ENCODE results near the gene SPTB.

The SPTB gene

DNA sequence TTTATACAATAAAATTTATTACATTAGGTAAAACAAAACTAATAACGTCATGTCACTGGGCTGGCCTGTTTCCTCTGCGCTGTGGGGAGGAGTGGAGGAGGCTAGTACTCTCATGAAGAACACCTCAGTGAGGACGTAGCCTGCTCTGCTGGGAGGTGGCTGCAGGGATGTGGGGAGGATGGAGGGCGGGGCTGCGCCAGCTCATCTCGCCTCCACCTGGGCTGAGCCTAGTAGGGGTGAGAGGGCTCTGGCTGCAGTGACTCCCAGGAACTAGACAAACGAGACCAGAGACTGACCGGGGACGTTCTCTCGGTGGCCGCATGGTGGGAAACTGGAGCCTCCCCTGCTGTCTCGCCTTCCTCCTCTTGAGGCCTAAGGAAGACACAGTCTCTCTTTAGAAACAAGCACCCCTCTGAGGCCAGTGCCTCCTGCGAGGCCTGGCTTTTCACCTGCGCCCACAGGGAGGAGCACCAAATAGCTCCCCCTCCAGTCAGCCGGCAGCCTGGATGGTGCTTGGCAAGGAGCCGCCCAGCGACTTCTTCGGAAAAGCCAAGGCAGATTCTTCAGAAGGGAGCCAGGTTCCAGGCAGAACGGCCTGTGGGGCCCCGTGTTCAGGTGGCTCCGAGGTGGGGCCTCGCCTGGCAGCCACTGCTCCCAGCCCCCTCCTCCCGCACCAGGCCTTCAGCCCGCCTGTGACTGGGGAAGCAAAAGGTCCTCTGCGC, 113.1 kb downstream of the SPTB start:
- H3K27me3 Mint-ChIP-seq (ENCODE audit: low read depth), result peaks cover 4% of the 10 kb centered on the region
- H3K27ac Mint-ChIP-seq, result no peak overlapping the region
- TF ChIP-seq, protein P1, sequence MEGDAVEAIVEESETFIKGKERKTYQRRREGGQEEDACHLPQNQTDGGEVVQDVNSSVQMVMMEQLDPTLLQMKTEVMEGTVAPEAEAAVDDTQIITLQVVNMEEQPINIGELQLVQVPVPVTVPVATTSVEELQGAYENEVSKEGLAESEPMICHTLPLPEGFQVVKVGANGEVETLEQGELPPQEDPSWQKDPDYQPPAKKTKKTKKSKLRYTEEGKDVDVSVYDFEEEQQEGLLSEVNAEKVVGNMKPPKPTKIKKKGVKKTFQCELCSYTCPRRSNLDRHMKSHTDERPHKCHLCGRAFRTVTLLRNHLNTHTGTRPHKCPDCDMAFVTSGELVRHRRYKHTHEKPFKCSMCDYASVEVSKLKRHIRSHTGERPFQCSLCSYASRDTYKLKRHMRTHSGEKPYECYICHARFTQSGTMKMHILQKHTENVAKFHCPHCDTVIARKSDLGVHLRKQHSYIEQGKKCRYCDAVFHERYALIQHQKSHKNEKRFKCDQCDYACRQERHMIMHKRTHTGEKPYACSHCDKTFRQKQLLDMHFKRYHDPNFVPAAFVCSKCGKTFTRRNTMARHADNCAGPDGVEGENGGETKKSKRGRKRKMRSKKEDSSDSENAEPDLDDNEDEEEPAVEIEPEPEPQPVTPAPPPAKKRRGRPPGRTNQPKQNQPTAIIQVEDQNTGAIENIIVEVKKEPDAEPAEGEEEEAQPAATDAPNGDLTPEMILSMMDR (IDR thresholded peaks at IDR 0.05; ENCODE audit: unreplicated experiment in 3 of 3), result no peak
- H3K4me3 Mint-ChIP-seq, result no peak overlapping the region
- H3K4me1 Mint-ChIP-seq, result peaks cover 44% of the 10 kb centered on the region
- no peaks in the 10 kb centered on the region for H3K36me3 Mint-ChIP-seq (ENCODE audit: low read depth)
- no peaks in the 10 kb centered on the region for H3K9me3 Mint-ChIP-seq

DNA sequence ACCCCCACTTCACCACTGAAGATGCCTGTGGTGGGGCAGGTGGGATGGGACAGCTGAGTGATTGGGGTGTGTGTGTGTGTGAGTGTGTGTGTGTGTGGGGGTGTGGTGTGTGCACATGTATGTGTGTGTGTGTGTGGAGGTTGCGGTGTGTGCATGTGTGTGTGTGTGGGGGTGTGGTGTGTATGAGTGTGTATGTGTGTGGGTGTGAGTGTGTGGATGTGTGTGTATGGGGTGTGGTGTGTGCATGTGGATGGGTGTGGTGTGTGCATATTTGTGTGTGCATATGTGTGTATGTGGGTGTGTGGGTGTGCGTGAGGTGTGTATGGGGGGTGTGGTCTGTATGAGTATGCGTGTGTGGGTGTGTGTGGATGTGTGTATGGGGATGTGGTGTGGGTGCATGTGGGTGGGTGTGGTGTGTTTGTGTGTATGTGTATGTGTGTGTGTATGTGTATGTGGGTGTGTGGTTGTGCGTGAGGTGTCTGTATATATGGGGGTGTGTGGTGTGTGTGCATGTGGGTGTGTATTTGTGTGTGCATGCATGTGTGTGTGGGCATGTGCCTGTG, 113.9 kb downstream of the SPTB start:
- Mint-ChIP-seq H3K36me3 (ENCODE audit: low read depth) (no peaks in the 10 kb centered on the region), H3K27me3 (ENCODE audit: low read depth) (peaks cover 4% of the 10 kb centered on the region), H3K4me3 (no peak overlapping the region), H3K27ac (no peak overlapping the region), H3K9me3 (no peaks in the 10 kb centered on the region), H3K4me1 (peaks cover 51% of the 10 kb centered on the region)
- TF ChIP-seq, protein P1 (IDR thresholded peaks at IDR 0.05; ENCODE audit: unreplicated experiment in 3 of 3), result no peak

DNA sequence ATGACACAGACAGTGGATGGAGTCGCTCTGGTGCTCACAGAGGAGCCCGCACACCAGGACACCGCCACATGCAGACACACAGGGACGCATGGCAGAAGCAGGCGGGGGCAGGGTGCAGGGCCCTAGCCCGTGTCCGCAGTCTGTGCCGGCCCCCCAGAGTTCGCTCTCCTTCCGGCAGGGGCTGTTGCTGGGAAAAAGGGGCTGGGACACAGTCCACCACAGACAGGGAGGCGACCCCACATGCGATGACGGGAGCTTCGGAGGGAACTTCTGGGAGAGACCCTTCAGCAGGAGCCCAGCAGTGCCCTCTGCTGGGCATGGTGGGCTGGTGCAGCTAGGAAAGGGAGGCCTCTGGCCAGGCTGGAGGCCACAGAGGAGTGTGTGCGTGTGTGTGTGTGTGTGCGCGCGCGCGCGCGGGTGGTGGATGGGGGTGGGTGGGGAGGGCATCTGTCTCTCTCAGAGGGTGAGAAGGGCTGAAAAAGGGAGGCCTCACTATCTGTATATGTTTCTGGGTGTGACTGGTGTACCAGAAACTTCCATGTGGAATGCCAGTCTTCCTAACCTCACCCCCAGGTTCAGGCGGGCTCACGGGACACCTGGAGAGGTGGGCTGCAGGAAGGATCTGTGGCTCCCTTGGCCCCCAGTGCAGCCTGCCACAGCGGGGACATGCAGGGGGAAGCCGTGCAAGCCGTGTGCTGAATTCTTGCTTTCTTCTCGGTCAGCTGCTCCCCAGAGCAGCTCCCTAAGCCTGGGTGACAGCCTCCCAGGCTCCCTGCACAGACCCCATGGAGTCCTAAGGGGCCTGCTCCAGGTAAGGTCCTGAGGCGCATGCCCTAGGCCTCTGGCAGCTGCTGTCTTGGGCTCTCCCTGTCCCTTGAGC, 114.8 kb downstream of the SPTB start:
- Mint-ChIP-seq H3K4me1 (peaks cover 57% of the 10 kb centered on the region), H3K9me3 (no peaks in the 10 kb centered on the region), H3K27ac (peak overlapping the region; percentile 71 to 96 (median 96)), H3K4me3 (peak overlapping the region; percentile 27 to 60 (median 37)), H3K36me3 (ENCODE audit: low read depth) (no peaks in the 10 kb centered on the region), H3K27me3 (ENCODE audit: low read depth) (peaks cover 4% of the 10 kb centered on the region)
- TF ChIP-seq, protein P1 (IDR thresholded peaks at IDR 0.05; ENCODE audit: unreplicated experiment in 3 of 3), result peak; percentile 90 to 94 (median 92)

DNA sequence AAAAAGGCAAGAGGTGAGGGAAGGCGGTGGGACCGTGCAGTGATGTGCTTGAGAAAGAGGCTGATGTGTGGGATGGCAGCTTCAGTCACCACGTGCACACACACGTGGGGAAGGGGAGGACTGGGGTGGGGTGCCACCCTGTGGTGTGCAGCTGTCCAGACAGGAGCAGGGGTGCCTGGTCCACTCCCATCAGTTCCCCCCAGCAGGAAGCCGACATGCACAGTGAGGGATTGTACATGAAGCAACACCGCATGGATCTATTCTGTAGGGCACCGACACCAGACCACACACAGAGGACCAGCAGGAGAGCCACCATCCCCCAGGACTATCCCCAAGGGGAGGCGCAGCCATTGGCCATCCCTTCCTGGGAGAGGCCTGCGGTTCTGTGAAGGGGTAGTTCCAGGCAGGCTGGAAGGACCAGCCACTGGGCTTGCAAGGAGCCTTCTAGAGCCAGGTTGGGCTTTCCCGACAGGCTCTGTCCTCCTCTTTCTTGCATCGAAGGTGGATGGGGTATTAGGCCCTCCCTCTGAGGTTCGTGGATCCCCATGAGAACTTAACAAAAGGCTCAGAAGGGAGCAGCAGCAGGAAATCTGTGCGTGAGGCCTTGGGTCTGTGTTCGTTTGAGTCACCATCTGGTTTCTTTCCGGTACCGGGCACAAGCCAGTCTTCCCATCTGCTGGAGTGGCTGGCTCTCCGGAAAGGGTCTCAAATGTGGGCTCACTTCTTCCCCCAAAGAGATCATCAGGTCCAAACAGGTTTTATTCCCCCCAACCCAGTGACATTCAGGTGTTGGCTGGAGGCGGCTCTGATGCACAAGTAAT, 115.7 kb downstream of the SPTB start:
- TF ChIP-seq, protein P1 (IDR thresholded peaks at IDR 0.05; ENCODE audit: unreplicated experiment in 3 of 3), result no peak
- H3K36me3 Mint-ChIP-seq (ENCODE audit: low read depth), result no peaks in the 10 kb centered on the region

DNA sequence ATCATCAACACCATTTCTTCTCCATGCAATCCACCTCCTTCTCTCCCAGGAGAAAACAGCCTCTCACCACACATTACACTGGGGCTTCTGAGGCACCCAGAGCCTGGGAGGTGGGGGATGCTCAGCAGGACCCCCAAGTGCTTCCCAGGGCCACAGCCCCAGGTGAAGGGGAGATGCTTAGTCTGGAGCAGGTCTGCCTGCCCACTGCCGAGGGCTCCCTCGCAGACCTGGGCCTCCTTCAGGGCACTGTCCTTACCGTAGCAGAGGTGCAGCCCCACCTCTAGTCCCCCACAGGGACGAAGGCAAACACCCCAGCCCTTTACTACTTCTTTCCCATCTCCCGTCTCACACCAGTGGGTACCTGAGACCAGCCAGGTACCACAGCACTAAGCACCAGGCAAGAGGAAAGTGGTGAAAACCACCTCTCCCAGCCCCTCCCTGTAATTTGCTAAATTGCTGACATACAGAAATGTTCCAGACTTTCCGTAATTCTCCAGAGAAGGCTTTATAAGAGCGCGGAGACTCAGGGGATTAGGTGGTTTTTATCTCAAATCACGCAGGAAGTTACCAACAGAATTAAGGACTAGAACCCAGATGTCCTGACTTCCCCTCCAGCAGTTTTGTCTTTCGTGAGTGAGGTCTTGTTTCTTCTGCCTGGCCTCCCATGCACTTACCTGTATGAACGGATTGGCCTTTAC, 116.5 kb downstream of the SPTB start:
- TF ChIP-seq, protein P1 (IDR thresholded peaks at IDR 0.05; ENCODE audit: unreplicated experiment in 3 of 3), result no peak
- Mint-ChIP-seq H3K4me3 (peak overlapping the region in 1 of 3 experiments; percentile 53), H3K4me1 (peaks cover 72% of the 10 kb centered on the region), H3K36me3 (ENCODE audit: low read depth) (no peaks in the 10 kb centered on the region), H3K9me3 (no peaks in the 10 kb centered on the region), H3K27me3 (ENCODE audit: low read depth) (peaks cover 8% of the 10 kb centered on the region), H3K27ac (peak overlapping the region; percentile 95 to 96 (median 96))

More for the DNA sequence above, 115.7 kb downstream of the SPTB start:
- peak overlapping the region; percentile 27 to 60 (median 37) for H3K4me3 Mint-ChIP-seq
- no peaks in the 10 kb centered on the region for H3K9me3 Mint-ChIP-seq
- H3K4me1 Mint-ChIP-seq, result peaks cover 64% of the 10 kb centered on the region
- peak overlapping the region; percentile 95 to 96 (median 96) for H3K27ac Mint-ChIP-seq
- H3K27me3 Mint-ChIP-seq (ENCODE audit: low read depth), result peaks cover 8% of the 10 kb centered on the region
